GM23248 (cell line): ENCODE results near the gene TNNC1. TPM values are rescaled to one million over a fixed set of nuclear protein-coding genes. Genes with fewer than 3 reads are reported as not detected.

Source experiments
- DNase-seq: peaks from one replicate; pipeline ENCODE4 v3.0.0-alpha.2; 2015
- H2AFZ ChIP-seq: fragments of 200-600 bp; sonication (generic); 2 replicates; pipeline ENCODE4 v1.6.1; 2016; ENCODE audit warnings: antibody characterized with exemption
- H3F3A ChIP-seq: fragments of 200-600 bp; sonication (generic); 2 replicates; pipeline ENCODE4 v1.6.1; 2016; ENCODE audit warnings: mild to moderate bottlenecking, antibody characterized with exemption, mixed run types; ENCODE audit not compliant: insufficient read depth
- H3K27ac ChIP-seq: fragments of 200-600 bp; sonication (generic); 2 replicates; pipeline ENCODE4 v1.5.1; 2016; ENCODE audit warnings: mild to moderate bottlenecking
- H3K27me3 ChIP-seq: fragments of 200-600 bp; sonication (generic); replicated peaks from 2 replicates; pipeline ENCODE4 v1.6.1; 2016; ENCODE audit warnings: mild to moderate bottlenecking; ENCODE audit not compliant: insufficient read depth
- H3K36me3 ChIP-seq: fragments of 200-600 bp; sonication (generic); 2 replicates; pipeline ENCODE4 v1.6.1; 2016; ENCODE audit warnings: low read depth, mild to moderate bottlenecking
- H3K4me1 ChIP-seq: fragments of 200-600 bp; sonication (generic); 2 replicates; pipeline ENCODE4 v1.6.1; 2016; ENCODE audit warnings: mild to moderate bottlenecking; ENCODE audit not compliant: insufficient read depth
- H3K4me2 ChIP-seq: fragments of 200-600 bp; sonication (generic); one replicate; pipeline ENCODE4 v1.6.1; 2016; ENCODE audit warnings: mild to moderate bottlenecking; ENCODE audit not compliant: unreplicated experiment
- H3K4me3 ChIP-seq: fragments of 200-600 bp; sonication (generic); 2 replicates; pipeline ENCODE4 v1.5.1; 2016; ENCODE audit warnings: mild to moderate bottlenecking
- H3K79me2 ChIP-seq: fragments of 200-600 bp; sonication (generic); 2 replicates; pipeline ENCODE4 v1.6.1; 2016; ENCODE audit warnings: mild to moderate bottlenecking; ENCODE audit not compliant: insufficient read depth
- H3K9ac ChIP-seq: fragments of 200-600 bp; sonication (generic); 2 replicates; pipeline ENCODE4 v1.6.1; 2016; ENCODE audit warnings: mild to moderate bottlenecking
- H3K9me2 ChIP-seq: fragments of 200-600 bp; sonication (generic); 2 replicates; pipeline ENCODE4 v1.6.1; 2016; ENCODE audit warnings: mixed run types, mild to moderate bottlenecking, moderate library complexity; ENCODE audit not compliant: insufficient read depth
- H3K9me3 ChIP-seq: fragments of 200-600 bp; sonication (generic); one replicate; pipeline ENCODE4 v1.6.1; 2017; ENCODE audit warnings: low read depth
- H4K20me1 ChIP-seq: fragments of 200-600 bp; sonication (generic); 2 replicates; pipeline ENCODE4 v1.6.0; 2016; ENCODE audit not compliant: insufficient read depth
- EZH2 ChIP-seq: fragments of 200-600 bp; sonication (generic); IDR thresholded peaks from 2 replicates; pipeline ENCODE4 v1.6.1; 2018; ENCODE audit warnings: antibody characterized with exemption, mild to moderate bottlenecking; ENCODE audit not compliant: insufficient read depth, poor library complexity, severe bottlenecking
- EZH2phosphoT487 ChIP-seq: fragments of 200-600 bp; sonication (generic); IDR thresholded peaks from 2 replicates; pipeline ENCODE4 v1.6.1; 2018; ENCODE audit warnings: antibody characterized with exemption, moderate library complexity, mild to moderate bottlenecking, low read depth; ENCODE audit not compliant: insufficient read depth
- WGBS, 2 experiments: methylation state at CpG; one replicate each; pipeline ENCODE4 v1.1.6; 2015 to 2017; ENCODE audit warnings: low lambda C conversion rate in 2 of 2, low coverage in 1 of 2; ENCODE audit errors: missing lambda C conversion rate in 2 of 2; 5-methylcytosine and 5-hydroxymethylcytosine counted together
- in situ Hi-C: fragments of 300-500 bp; cut with MboI; formaldehyde crosslinking; loops from 2 replicates; pipeline ENCODE4 v1.15.0; 2020
- polyA plus RNA-seq: library from polyadenylated mRNA; unstranded; fragments of >200 nt; fragmentation: Nextera tagmentation; extraction: Ambion mirVana; gene quantifications from 2 replicates; pipeline ENCODE4 v1.2.1, GENCODE V29; 2016
- total RNA-seq: library from RNA; depleted of rRNA; stranded (reverse); fragments of >200 nt; shearing (Covaris generic); gene quantifications from 2 replicates; pipeline ENCODE4 v1.2.3, GENCODE V29; 2014

Gene TNNC1
- total and polyA plus RNA-seq, 2 experiments from 2014 or later, result not detected

- in situ Hi-C loops, result no loop called here
- no peak overlapping the region for H3K4me3 ChIP-seq
- H2AFZ ChIP-seq, result no peak overlapping the region
- H3K79me2 ChIP-seq, result peaks cover 88% of the 10 kb centered on the region
- H3K9me3 ChIP-seq, result no peaks in the 10 kb centered on the region
- H3K4me2 ChIP-seq, result no peak overlapping the region
- no peak overlapping the region for H3K27ac ChIP-seq
- TF ChIP-seq EZH2, result no peak
- no peak for TF ChIP-seq EZH2phosphoT487
- H4K20me1 ChIP-seq, result no peaks in the 10 kb centered on the region
- H3K9me2 ChIP-seq, result no peaks in the 10 kb centered on the region
- DNase-seq, result no peak
- H3K36me3 ChIP-seq, result peaks cover 33% of the 10 kb centered on the region
- WGBS, 2 experiments, result 94 to 100% methylated on average over 14 of the region's 14 CpGs
- H3F3A ChIP-seq, result peaks cover 15% of the 10 kb centered on the region
- no peaks in the 10 kb centered on the region for H3K27me3 ChIP-seq
- no peaks in the 10 kb centered on the region for H3K4me1 ChIP-seq
- H3K9ac ChIP-seq, result no peak overlapping the region
These were observed 5.1 kb upstream of the TNNC1 start for GRCh38 chr3:52458770-52459545.

DNA sequence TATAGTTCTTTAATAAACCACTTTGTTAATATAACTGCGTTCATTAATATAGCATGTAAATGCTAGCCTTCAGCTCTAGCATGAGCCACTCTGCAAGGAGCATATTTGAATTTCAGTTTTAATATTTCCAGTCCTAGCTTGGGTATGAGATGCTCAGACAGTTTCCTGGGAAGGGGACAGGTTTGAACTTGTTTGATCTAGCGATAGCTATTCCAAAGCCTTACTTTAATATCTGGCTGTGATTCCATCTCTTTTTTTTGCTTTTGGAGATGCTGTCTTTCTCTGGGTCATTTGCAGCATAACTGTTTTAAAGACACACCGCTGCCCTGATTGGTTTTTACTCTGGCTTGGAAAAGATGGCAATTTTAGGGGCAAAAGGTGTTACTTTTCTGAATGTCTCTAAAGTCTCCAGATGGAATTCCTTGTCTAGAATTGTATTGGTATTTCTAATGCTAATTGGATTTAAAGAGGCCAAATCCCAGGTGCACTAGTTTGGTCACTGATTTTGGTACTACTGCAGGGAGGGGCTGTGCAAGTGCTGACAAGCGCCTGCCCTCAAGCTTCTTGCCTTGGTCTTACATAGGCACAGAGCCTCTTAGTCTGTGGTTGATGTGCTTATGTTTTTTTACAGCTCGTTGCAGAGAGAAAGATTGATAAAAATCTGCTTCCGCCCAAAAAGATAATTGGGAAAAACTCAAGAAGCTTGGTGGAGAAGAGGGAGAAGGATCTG, 4.4 kb upstream of the TNNC1 start:
- Histone ChIP-seq H3K9me3 (no peaks in the 10 kb centered on the region), H3F3A (peaks cover 13% of the 10 kb centered on the region), H3K36me3 (peaks cover 33% of the 10 kb centered on the region), H3K9me2 (no peaks in the 10 kb centered on the region), H2AFZ (no peak overlapping the region), H3K4me3 (no peak overlapping the region), H3K9ac (no peak overlapping the region), H3K27me3 (no peaks in the 10 kb centered on the region), H4K20me1 (no peaks in the 10 kb centered on the region), H3K79me2 (peaks cover 81% of the 10 kb centered on the region), H3K4me1 (no peaks in the 10 kb centered on the region), H3K4me2 (no peak overlapping the region), H3K27ac (no peak overlapping the region)
- WGBS, 2 experiments, result 81 to 82% methylated on average over 6 of the region's 6 CpGs
- DNase-seq, result no peak
- TF ChIP-seq EZH2 (no peak), EZH2phosphoT487 (no peak)
- in situ Hi-C loops, result no loop called here

GRCh38 chr3:52456800-52457183, 3.0 kb upstream of the TNNC1 start:
- Histone ChIP-seq H2AFZ (peak overlapping the region; percentile 94), H3K9ac (peak overlapping the region; percentile 94), H4K20me1 (no peaks in the 10 kb centered on the region), H3K4me3 (peak overlapping the region; percentile 96), H3K27me3 (no peaks in the 10 kb centered on the region), H3K9me3 (no peaks in the 10 kb centered on the region), H3K79me2 (peaks cover 67% of the 10 kb centered on the region), H3K9me2 (no peaks in the 10 kb centered on the region), H3K27ac (peak overlapping the region; percentile 53), H3K4me2 (peak overlapping the region; percentile 95), H3K4me1 (no peaks in the 10 kb centered on the region), H3F3A (0 out of 2 replicates have a peak, but pooled peaks cover 5% of the 10 kb centered on the region), H3K36me3 (peaks cover 33% of the 10 kb centered on the region)
- WGBS, 2 experiments, result 56 to 58% methylated on average over 5 of the region's 5 CpGs
- in situ Hi-C loops, result no loop called here
- TF ChIP-seq EZH2 (no peak), EZH2phosphoT487 (no peak)
- no peak for DNase-seq

DNA sequence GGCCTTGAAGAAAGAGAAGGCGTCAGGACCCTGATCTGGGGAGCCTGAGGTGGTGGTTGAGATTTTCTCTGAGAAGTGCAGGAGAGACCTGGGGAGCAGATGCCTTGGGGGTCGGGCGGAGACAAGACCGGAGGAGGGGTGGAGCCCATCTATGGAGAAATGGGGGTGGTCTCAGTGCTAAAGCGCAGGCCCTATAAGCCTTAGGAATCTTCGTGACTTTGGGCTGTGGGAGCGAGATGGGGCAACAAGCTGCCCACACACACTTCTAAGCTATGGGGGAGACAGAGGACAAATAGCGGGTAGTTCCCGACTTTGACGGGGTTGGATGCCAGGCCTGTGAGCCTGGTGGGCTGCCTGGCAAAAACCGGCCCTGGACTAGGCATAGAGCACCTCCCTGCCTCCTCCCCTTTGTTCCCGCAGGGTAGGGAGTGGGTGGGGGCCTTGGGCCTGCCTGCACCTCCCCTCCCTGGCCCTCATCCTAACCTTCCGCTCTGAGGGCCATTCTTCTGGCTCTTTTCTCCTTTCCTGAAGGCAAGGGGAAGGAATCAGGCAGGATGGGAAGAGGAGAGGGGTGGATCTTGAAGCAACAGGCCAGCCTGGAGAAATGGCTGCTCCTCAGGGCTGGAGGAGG, 2.4 kb upstream of the TNNC1 start:
- no peaks in the 10 kb centered on the region for H4K20me1 ChIP-seq
- H3K4me3 ChIP-seq, result peak overlapping the region; percentile 96
- peak overlapping the region; percentile 94 for H3K9ac ChIP-seq
- 0 out of 2 replicates have a peak, but pooled peaks cover 5% of the 10 kb centered on the region for H3F3A ChIP-seq
- H3K4me2 ChIP-seq, result peak overlapping the region; percentile 95
- no peaks in the 10 kb centered on the region for H3K27me3 ChIP-seq
- peak; percentile 62 for DNase-seq
- peak overlapping the region; percentile 94 for H2AFZ ChIP-seq
- in situ Hi-C loops, result no loop called here
- no peaks in the 10 kb centered on the region for H3K9me2 ChIP-seq
- H3K79me2 ChIP-seq, result peaks cover 62% of the 10 kb centered on the region
- 2% methylated on average over 11 to 13 of the region's 13 CpGs for WGBS, 2 experiments
- peak overlapping the region; percentile 53 for H3K27ac ChIP-seq
- peaks cover 31% of the 10 kb centered on the region for H3K36me3 ChIP-seq
- no peaks in the 10 kb centered on the region for H3K4me1 ChIP-seq
- TF ChIP-seq EZH2, result no peak
- TF ChIP-seq EZH2phosphoT487, result no peak
- H3K9me3 ChIP-seq, result no peaks in the 10 kb centered on the region
